Chondrocyte (in vitro differentiated cells): ENCODE measurements around the gene MEIS1. TPM values are rescaled to one million over a fixed set of nuclear protein-coding genes. Genes with fewer than 3 reads are reported as not detected.

Experiments used
- DNase-seq: peaks from one replicate; pipeline ENCODE4 v3.0.0; 2021; ENCODE audit warnings: mixed read lengths, low spot score
- H3K27ac Mint-ChIP-seq: one replicate; pipeline ENCODE4 v1.8.0; 2021; ENCODE audit warnings: mild to moderate bottlenecking, moderate library complexity, mixed read lengths; ENCODE audit not compliant: unreplicated experiment
- H3K27me3 Mint-ChIP-seq: 2 replicates; pipeline ENCODE4 v1.8.0; 2021; ENCODE audit warnings: low read depth, mixed read lengths
- H3K36me3 Mint-ChIP-seq: 2 replicates; pipeline ENCODE4 v1.8.0; 2021; ENCODE audit warnings: low read depth, mixed read lengths
- H3K4me1 Mint-ChIP-seq: 2 replicates; pipeline ENCODE4 v1.8.0; 2021; ENCODE audit warnings: low read depth, mild to moderate bottlenecking, mixed read lengths
- H3K4me3 Mint-ChIP-seq: one replicate; pipeline ENCODE4 v1.8.0; 2021; ENCODE audit warnings: mild to moderate bottlenecking, moderate library complexity, mixed read lengths; ENCODE audit not compliant: unreplicated experiment
- H3K9me3 Mint-ChIP-seq: 2 replicates; pipeline ENCODE4 v1.8.0; 2021; ENCODE audit warnings: low read depth, mixed read lengths
- total RNA-seq: library from RNA; stranded (reverse); gene quantifications from 3 replicates; pipeline ENCODE4 v1.2.1, GENCODE V29; 2021
- TF ChIP-seq, protein P1 (sequence below): fragments of 200-600 bp; sonication (generic); IDR thresholded peaks from 2 replicates; pipeline ENCODE4 v1.5.0; 2021; ENCODE audit warnings: antibody characterized with exemption, mild to moderate bottlenecking, moderate library complexity

Gene MEIS1
- total RNA-seq, 1 donor from 2014 or later, result 18.5 TPM

DNA sequence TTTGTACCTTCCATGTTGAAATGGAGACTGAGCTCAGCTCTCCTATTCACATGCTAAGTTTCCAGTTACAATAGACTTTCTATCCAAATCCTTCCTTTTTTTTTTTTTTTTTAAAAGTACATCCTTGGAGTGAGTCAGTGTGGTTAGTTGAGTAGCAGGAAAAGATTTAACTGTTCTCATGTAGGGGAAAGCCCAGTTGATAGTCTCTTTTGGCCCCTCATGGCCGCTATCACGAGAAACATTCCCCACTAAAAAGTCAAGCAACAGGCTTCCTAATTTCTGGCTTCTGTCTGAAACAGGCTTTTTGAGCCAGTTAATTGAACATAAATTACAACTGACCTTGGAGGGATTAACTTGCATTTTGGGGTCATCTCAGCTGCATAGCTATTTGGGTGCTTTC lies 161.3 kb downstream of the MEIS1 start:
- Mint-ChIP-seq H3K9me3 (peaks cover 11% of the 10 kb centered on the region), H3K4me3 (no peak overlapping the region), H3K27ac (no peak overlapping the region), H3K36me3 (no peaks in the 10 kb centered on the region), H3K4me1 (no peaks in the 10 kb centered on the region), H3K27me3 (peaks cover 27% of the 10 kb centered on the region)
- TF ChIP-seq, protein P1, sequence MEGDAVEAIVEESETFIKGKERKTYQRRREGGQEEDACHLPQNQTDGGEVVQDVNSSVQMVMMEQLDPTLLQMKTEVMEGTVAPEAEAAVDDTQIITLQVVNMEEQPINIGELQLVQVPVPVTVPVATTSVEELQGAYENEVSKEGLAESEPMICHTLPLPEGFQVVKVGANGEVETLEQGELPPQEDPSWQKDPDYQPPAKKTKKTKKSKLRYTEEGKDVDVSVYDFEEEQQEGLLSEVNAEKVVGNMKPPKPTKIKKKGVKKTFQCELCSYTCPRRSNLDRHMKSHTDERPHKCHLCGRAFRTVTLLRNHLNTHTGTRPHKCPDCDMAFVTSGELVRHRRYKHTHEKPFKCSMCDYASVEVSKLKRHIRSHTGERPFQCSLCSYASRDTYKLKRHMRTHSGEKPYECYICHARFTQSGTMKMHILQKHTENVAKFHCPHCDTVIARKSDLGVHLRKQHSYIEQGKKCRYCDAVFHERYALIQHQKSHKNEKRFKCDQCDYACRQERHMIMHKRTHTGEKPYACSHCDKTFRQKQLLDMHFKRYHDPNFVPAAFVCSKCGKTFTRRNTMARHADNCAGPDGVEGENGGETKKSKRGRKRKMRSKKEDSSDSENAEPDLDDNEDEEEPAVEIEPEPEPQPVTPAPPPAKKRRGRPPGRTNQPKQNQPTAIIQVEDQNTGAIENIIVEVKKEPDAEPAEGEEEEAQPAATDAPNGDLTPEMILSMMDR, result no peak
- no peak for DNase-seq

DNA sequence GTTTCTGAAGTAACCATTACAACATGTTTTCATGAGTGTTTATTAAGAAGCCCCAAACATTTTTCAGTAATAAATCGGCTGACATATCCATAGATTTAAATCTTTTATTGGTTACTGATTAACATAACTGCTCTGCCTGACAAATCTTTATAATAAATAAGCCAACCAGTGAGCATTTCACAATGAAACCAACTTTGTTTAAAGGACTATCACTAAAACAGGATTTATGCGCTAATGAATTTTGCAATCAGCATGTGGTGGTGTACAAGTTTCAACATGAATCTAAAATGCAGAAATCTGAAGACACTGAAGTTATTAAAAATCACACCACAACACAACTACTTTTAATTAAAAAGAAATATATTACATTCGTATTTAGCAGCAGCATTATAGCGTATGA lies 166.7 kb downstream of the MEIS1 start:
- no peak overlapping the region for H3K4me3 Mint-ChIP-seq
- peaks cover 45% of the 10 kb centered on the region for H3K27me3 Mint-ChIP-seq
- DNase-seq, result no peak
- H3K27ac Mint-ChIP-seq, result no peak overlapping the region
- no peaks in the 10 kb centered on the region for H3K4me1 Mint-ChIP-seq
- H3K9me3 Mint-ChIP-seq, result peaks cover 11% of the 10 kb centered on the region
- H3K36me3 Mint-ChIP-seq, result no peaks in the 10 kb centered on the region
- TF ChIP-seq, protein P1, result no peak

DNA sequence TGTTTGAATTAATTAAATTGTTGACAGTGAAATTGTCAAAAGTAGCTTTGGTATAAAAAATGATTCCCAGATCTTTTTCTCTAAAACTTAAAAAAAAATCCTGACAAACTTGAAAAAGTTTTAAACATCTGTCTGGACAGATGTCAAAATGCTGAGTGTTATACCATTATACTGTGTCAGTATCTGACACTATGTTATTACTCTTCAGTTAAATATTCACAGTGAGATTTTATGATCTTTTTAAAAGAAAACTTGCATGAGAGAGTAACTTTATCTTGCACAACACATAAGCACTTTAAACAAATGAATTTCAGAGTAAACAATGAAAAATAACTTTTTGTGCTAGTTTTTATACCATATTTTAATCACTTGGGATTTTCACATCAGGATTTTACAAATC lies 167.4 kb downstream of the MEIS1 start:
- H3K36me3 Mint-ChIP-seq, result no peaks in the 10 kb centered on the region
- H3K27me3 Mint-ChIP-seq, result peaks cover 42% of the 10 kb centered on the region
- DNase-seq, result no peak
- no peak overlapping the region for H3K27ac Mint-ChIP-seq
- no peak overlapping the region for H3K4me3 Mint-ChIP-seq
- H3K9me3 Mint-ChIP-seq, result peaks cover 11% of the 10 kb centered on the region
- TF ChIP-seq, protein P1, result no peak
- H3K4me1 Mint-ChIP-seq, result no peaks in the 10 kb centered on the region

DNA sequence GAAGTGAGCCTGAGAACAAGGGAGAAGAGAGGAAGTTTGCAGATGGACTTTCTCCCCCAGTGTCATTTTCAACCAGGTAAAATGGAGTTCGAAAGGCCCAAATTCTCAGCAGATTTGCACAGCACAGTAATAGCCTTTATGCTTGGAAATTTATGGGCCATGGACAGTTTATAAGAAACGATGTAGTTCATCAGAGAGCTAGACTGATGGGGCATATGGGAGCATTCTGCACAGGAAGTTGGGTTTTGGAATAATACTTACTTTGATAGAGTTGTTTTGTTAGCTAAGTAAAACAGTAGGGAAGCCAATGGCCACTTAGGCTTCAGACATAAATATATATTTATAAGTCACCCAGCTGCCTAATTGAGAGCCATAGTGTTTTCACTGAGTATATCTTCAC lies 169.4 kb downstream of the MEIS1 start:
- peaks cover 4% of the 10 kb centered on the region for H3K9me3 Mint-ChIP-seq
- peaks cover 32% of the 10 kb centered on the region for H3K27me3 Mint-ChIP-seq
- no peak for DNase-seq
- no peak overlapping the region for H3K4me3 Mint-ChIP-seq
- no peaks in the 10 kb centered on the region for H3K36me3 Mint-ChIP-seq
- H3K27ac Mint-ChIP-seq, result no peak overlapping the region
- TF ChIP-seq, protein P1, result no peak
- no peaks in the 10 kb centered on the region for H3K4me1 Mint-ChIP-seq

DNA sequence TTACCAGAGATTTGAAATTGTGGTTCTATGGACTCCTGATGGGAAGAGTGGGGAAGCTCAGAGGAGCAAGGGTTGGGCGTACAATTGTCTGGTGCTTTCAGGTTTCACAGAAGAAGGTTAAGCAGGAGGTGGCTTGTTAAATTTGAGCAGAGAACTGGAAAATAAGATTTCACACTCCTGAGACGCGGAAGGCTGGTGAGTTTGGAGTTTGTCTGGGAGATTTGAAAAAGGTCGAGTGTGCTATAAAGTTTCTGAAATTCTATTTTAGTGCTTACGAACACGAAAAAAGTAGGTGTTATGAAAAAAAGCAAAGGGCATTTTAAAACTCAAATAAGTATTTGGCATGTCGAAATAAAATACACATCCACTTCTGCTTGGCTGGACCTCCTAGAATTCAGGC lies 170.1 kb downstream of the MEIS1 start:
- no peak for DNase-seq
- no peaks in the 10 kb centered on the region for H3K4me1 Mint-ChIP-seq
- no peaks in the 10 kb centered on the region for H3K36me3 Mint-ChIP-seq
- TF ChIP-seq, protein P1, result no peak
- H3K27me3 Mint-ChIP-seq, result peaks cover 27% of the 10 kb centered on the region
- no peak overlapping the region for H3K4me3 Mint-ChIP-seq
- H3K27ac Mint-ChIP-seq, result no peak overlapping the region
- no peaks in the 10 kb centered on the region for H3K9me3 Mint-ChIP-seq
